ENCODE measurements around the gene RTN1. TPM values are rescaled to one million over a fixed set of nuclear protein-coding genes. Genes with fewer than 3 reads are reported as not detected.

The RTN1 gene
- total RNA-seq, 1 donor from 2014 or later = 1.2 TPM

- no peak for DNase-seq
- ATAC-seq = no peak
- intact Hi-C loops (cut with micrococcal nuclease) = no loop called here
Observed at GRCh38 chr14:59852350-59852749, 18.2 kb downstream of the RTN1 start.

GRCh38 chr14:59850458-59850857 lies 20.1 kb downstream of the RTN1 start:
- intact Hi-C loops (cut with micrococcal nuclease) = no loop called here
- ATAC-seq (no peak), DNase-seq (no peak)

- intact Hi-C loops (cut with micrococcal nuclease) = no loop called here
- ATAC-seq (peak; percentile 72), DNase-seq (no peak)
Observed at GRCh38 chr14:59849411-59850130, 21.0 kb downstream of the RTN1 start.

- DNase-seq (no peak), ATAC-seq (no peak)
- intact Hi-C loops (cut with micrococcal nuclease) = no loop called here
Observed at GRCh38 chr14:59848671-59849070, 21.9 kb downstream of the RTN1 start.

- DNase-seq (no peak), ATAC-seq (no peak)
- intact Hi-C loops (cut with micrococcal nuclease) = no loop called here
Observed at GRCh38 chr14:59847711-59848110, 22.9 kb downstream of the RTN1 start.

GRCh38 chr14:59846595-59846994 lies 24.0 kb downstream of the RTN1 start:
- intact Hi-C loops (cut with micrococcal nuclease) = no loop called here
- DNase-seq (no peak), ATAC-seq (no peak)

GRCh38 chr14:59845245-59845644 lies 25.3 kb downstream of the RTN1 start:
- DNase-seq = no peak
- intact Hi-C loops (cut with micrococcal nuclease) = no loop called here
- no peak for ATAC-seq

- intact Hi-C loops (cut with micrococcal nuclease) = no loop called here
- DNase-seq (no peak), ATAC-seq (no peak)
Observed at GRCh38 chr14:59844186-59844812, 26.3 kb downstream of the RTN1 start.

GRCh38 chr14:59836116-59836515 lies 34.5 kb downstream of the RTN1 start:
- DNase-seq (no peak), ATAC-seq (no peak)
- intact Hi-C loops (cut with micrococcal nuclease) = no loop called here

- ATAC-seq (no peak), DNase-seq (no peak)
- intact Hi-C loops (cut with micrococcal nuclease) = no loop called here
Observed at GRCh38 chr14:59832653-59833294, 37.8 kb downstream of the RTN1 start.

GRCh38 chr14:59831121-59831730 lies 39.4 kb downstream of the RTN1 start:
- ATAC-seq (no peak), DNase-seq (no peak)
- intact Hi-C loops (cut with micrococcal nuclease) = no loop called here

- no peak for DNase-seq
- intact Hi-C loops (cut with micrococcal nuclease) = no loop called here
- ATAC-seq = no peak
Observed at GRCh38 chr14:59830338-59830734, 40.2 kb downstream of the RTN1 start.

GRCh38 chr14:59829469-59830337 lies 40.9 kb downstream of the RTN1 start:
- no peak for DNase-seq
- intact Hi-C loops (cut with micrococcal nuclease) = no loop called here
- no peak for ATAC-seq

- no peak for DNase-seq
- no peak for ATAC-seq
- intact Hi-C loops (cut with micrococcal nuclease) = no loop called here
Observed at GRCh38 chr14:59828276-59828675, 42.3 kb downstream of the RTN1 start.

GRCh38 chr14:59827401-59827800 lies 43.2 kb downstream of the RTN1 start:
- DNase-seq (no peak), ATAC-seq (no peak)
- intact Hi-C loops (cut with micrococcal nuclease) = no loop called here

- no peak for ATAC-seq
- DNase-seq = no peak
- intact Hi-C loops (cut with micrococcal nuclease) = no loop called here
Observed at GRCh38 chr14:59826150-59826549, 44.4 kb downstream of the RTN1 start.

- DNase-seq (no peak), ATAC-seq (no peak)
- intact Hi-C loops (cut with micrococcal nuclease) = no loop called here
Observed at GRCh38 chr14:59823179-59823578, 47.4 kb downstream of the RTN1 start.

GRCh38 chr14:59819446-59820088 lies 51.0 kb downstream of the RTN1 start:
- ATAC-seq = no peak
- intact Hi-C loops (cut with micrococcal nuclease) = no loop called here

GRCh38 chr14:59816941-59817340 lies 53.6 kb downstream of the RTN1 start:
- ATAC-seq (no peak), DNase-seq (no peak)
- intact Hi-C loops (cut with micrococcal nuclease) = no loop called here

More at GRCh38 chr14:59819446-59820088, 51.0 kb downstream of the RTN1 start:
- no peak for DNase-seq
